ENCODE data around the gene C17orf67. TPM values are rescaled to one million over a fixed set of nuclear protein-coding genes. Genes with fewer than 3 reads are reported as not detected.

C17orf67 gene
- 2.1 TPM for polyA plus RNA-seq

- H3K9me3 Mint-ChIP-seq = no peaks in the 10 kb centered on the region
- H3K36me3 Mint-ChIP-seq = peaks cover 2% of the 10 kb centered on the region
- H3K4me3 Mint-ChIP-seq = peak within 1 kb of the TSS; percentile 95 to 99 (median 98)
- H3K27ac Mint-ChIP-seq = peak within 1 kb of the TSS; percentile 93 to 96 (median 96)
- no peaks in the 10 kb centered on the region for H3K27me3 Mint-ChIP-seq
- peaks cover 36 to 50% (median 37%) of the 10 kb centered on the region in 3 donors for H3K4me1 Mint-ChIP-seq
Measured at GRCh38 chr17:56833809-56834379, at the start of gene C17orf67, which contains the start of gene DGKE. Gene C17orf67 (minus strand): TSS chr17:56833920. CDS start chr17:56815810, 18,110 bp downstream. Gene DGKE (plus strand): TSS chr17:56834151. CDS start chr17:56834796, 645 bp downstream.

- Mint-ChIP-seq H3K27ac (peak overlapping the region in 1 of 3 donors; percentile 43), H3K9me3 (no peaks in the 10 kb centered on the region), H3K27me3 (no peaks in the 10 kb centered on the region), H3K36me3 (no peaks in the 10 kb centered on the region), H3K4me1 (peaks cover 0 to 8% (median 7%) of the 10 kb centered on the region in 3 donors), H3K4me3 (no peak overlapping the region)
Measured at GRCh38 chr17:56881685-56882295, 48.1 kb upstream of the C17orf67 start.

- Mint-ChIP-seq H3K27ac (no peak overlapping the region), H3K4me1 (peaks cover 0 to 8% (median 7%) of the 10 kb centered on the region in 3 donors), H3K36me3 (no peaks in the 10 kb centered on the region), H3K27me3 (no peaks in the 10 kb centered on the region), H3K9me3 (no peaks in the 10 kb centered on the region), H3K4me3 (peak overlapping the region in 1 of 4 donors; percentile 27)
Measured at GRCh38 chr17:56880571-56880970, 46.9 kb upstream of the C17orf67 start.

GRCh38 chr17:56880133-56880532, 46.4 kb upstream of the C17orf67 start:
- H3K27ac Mint-ChIP-seq = peak overlapping the region in 1 of 3 donors; percentile 18
- no peak overlapping the region for H3K4me3 Mint-ChIP-seq
- H3K27me3 Mint-ChIP-seq = no peaks in the 10 kb centered on the region
- H3K4me1 Mint-ChIP-seq = peaks cover 0 to 8% (median 7%) of the 10 kb centered on the region in 3 donors
- no peaks in the 10 kb centered on the region for H3K9me3 Mint-ChIP-seq
- no peaks in the 10 kb centered on the region for H3K36me3 Mint-ChIP-seq

- Mint-ChIP-seq H3K36me3 (no peaks in the 10 kb centered on the region), H3K27ac (no peak overlapping the region), H3K4me1 (peaks cover 0 to 8% (median 7%) of the 10 kb centered on the region in 3 donors), H3K9me3 (no peaks in the 10 kb centered on the region), H3K27me3 (no peaks in the 10 kb centered on the region), H3K4me3 (no peak overlapping the region)
Measured at GRCh38 chr17:56879280-56879679, 45.6 kb upstream of the C17orf67 start.

- Mint-ChIP-seq H3K4me3 (no peak overlapping the region), H3K4me1 (peaks cover 0 to 8% (median 7%) of the 10 kb centered on the region in 3 donors), H3K9me3 (no peaks in the 10 kb centered on the region), H3K27ac (no peak overlapping the region), H3K27me3 (no peaks in the 10 kb centered on the region), H3K36me3 (no peaks in the 10 kb centered on the region)
Measured at GRCh38 chr17:56876766-56877179, 43.1 kb upstream of the C17orf67 start.

- Mint-ChIP-seq H3K9me3 (no peaks in the 10 kb centered on the region), H3K4me3 (peak overlapping the region in 1 of 4 donors; percentile 49), H3K27me3 (peaks cover 3% of the 10 kb centered on the region), H3K4me1 (peaks cover 4 to 7% (median 7%) of the 10 kb centered on the region in 3 donors), H3K36me3 (peaks cover 1% of the 10 kb centered on the region), H3K27ac (peak overlapping the region; percentile 2 to 64 (median 55))
Measured at GRCh38 chr17:56870081-56870651, 36.4 kb upstream of the C17orf67 start.

- H3K27me3 Mint-ChIP-seq = peaks cover 3% of the 10 kb centered on the region
- no peak overlapping the region for H3K4me3 Mint-ChIP-seq
- H3K27ac Mint-ChIP-seq = no peak overlapping the region
- H3K4me1 Mint-ChIP-seq = peaks cover 4 to 7% (median 7%) of the 10 kb centered on the region in 3 donors
- no peaks in the 10 kb centered on the region for H3K9me3 Mint-ChIP-seq
- peaks cover 1% of the 10 kb centered on the region for H3K36me3 Mint-ChIP-seq
Measured at GRCh38 chr17:56868716-56869115, 35.0 kb upstream of the C17orf67 start.

GRCh38 chr17:56867948-56868376, 34.2 kb upstream of the C17orf67 start:
- no peaks in the 10 kb centered on the region for H3K9me3 Mint-ChIP-seq

GRCh38 chr17:56866496-56866895, 32.8 kb upstream of the C17orf67 start:
- Mint-ChIP-seq H3K4me1 (peaks cover 4 to 7% (median 7%) of the 10 kb centered on the region in 3 donors), H3K27ac (no peak overlapping the region), H3K9me3 (no peaks in the 10 kb centered on the region), H3K4me3 (no peak overlapping the region), H3K36me3 (peaks cover 3% of the 10 kb centered on the region), H3K27me3 (peaks cover 3% of the 10 kb centered on the region)

More at GRCh38 chr17:56867948-56868376, 34.2 kb upstream of the C17orf67 start:
- H3K27me3 Mint-ChIP-seq = peaks cover 3% of the 10 kb centered on the region
- no peak overlapping the region for H3K4me3 Mint-ChIP-seq
- peaks cover 1% of the 10 kb centered on the region for H3K36me3 Mint-ChIP-seq
- H3K4me1 Mint-ChIP-seq = peaks cover 4 to 7% (median 7%) of the 10 kb centered on the region in 3 donors
- no peak overlapping the region for H3K27ac Mint-ChIP-seq

GRCh38 chr17:56866076-56866475, 32.4 kb upstream of the C17orf67 start:
- Mint-ChIP-seq H3K27ac (no peak overlapping the region), H3K9me3 (no peaks in the 10 kb centered on the region), H3K4me1 (peaks cover 4 to 7% (median 7%) of the 10 kb centered on the region in 3 donors), H3K27me3 (peaks cover 3% of the 10 kb centered on the region), H3K36me3 (peaks cover 4% of the 10 kb centered on the region), H3K4me3 (no peak overlapping the region)

- Mint-ChIP-seq H3K27me3 (no peaks in the 10 kb centered on the region), H3K4me3 (no peak overlapping the region), H3K4me1 (peaks cover 0 to 5% (median 2%) of the 10 kb centered on the region in 3 donors), H3K9me3 (no peaks in the 10 kb centered on the region), H3K36me3 (peaks cover 4% of the 10 kb centered on the region), H3K27ac (no peak overlapping the region)
Measured at GRCh38 chr17:56863974-56864373, 30.3 kb upstream of the C17orf67 start.

- peaks cover 4% of the 10 kb centered on the region for H3K36me3 Mint-ChIP-seq
Measured at GRCh38 chr17:56861899-56862298, 28.2 kb upstream of the C17orf67 start.

GRCh38 chr17:56851008-56851407, 17.3 kb upstream of the C17orf67 start:
- Mint-ChIP-seq H3K27me3 (no peaks in the 10 kb centered on the region), H3K4me1 (peaks cover 0 to 3% (median 2%) of the 10 kb centered on the region in 3 donors), H3K36me3 (peaks cover 13% of the 10 kb centered on the region), H3K27ac (no peak overlapping the region), H3K9me3 (no peaks in the 10 kb centered on the region), H3K4me3 (no peak overlapping the region)

More at GRCh38 chr17:56861899-56862298, 28.2 kb upstream of the C17orf67 start:
- peaks cover 0 to 5% (median 2%) of the 10 kb centered on the region in 3 donors for H3K4me1 Mint-ChIP-seq
- no peak overlapping the region for H3K4me3 Mint-ChIP-seq
- H3K27me3 Mint-ChIP-seq = no peaks in the 10 kb centered on the region
- H3K9me3 Mint-ChIP-seq = no peaks in the 10 kb centered on the region
- no peak overlapping the region for H3K27ac Mint-ChIP-seq

- H3K36me3 Mint-ChIP-seq = peaks cover 13% of the 10 kb centered on the region
- H3K4me3 Mint-ChIP-seq = no peak overlapping the region
- H3K27me3 Mint-ChIP-seq = no peaks in the 10 kb centered on the region
- no peak overlapping the region for H3K27ac Mint-ChIP-seq
- no peaks in the 10 kb centered on the region for H3K9me3 Mint-ChIP-seq
- peaks cover 0 to 4% (median 2%) of the 10 kb centered on the region in 3 donors for H3K4me1 Mint-ChIP-seq
Measured at GRCh38 chr17:56850591-56850990, 16.9 kb upstream of the C17orf67 start.

Measured in IgD-negative memory B cell (primary cell).